Cardiac muscle cell (in vitro differentiated cells and primary cell): Measurements from ENCODE around the gene MAPK7. TPM values are rescaled to one million over a fixed set of nuclear protein-coding genes. Genes with fewer than 3 reads are reported as not detected.

Experiments used
- DNase-seq, 2 donors: peaks; one replicate each; pipeline versions ENCODE4 v3.0.0 to v3.0.0-alpha.2; 2010 to 2017; ENCODE audit warnings: low read depth in 1 of 2, low spot score in 1 of 2
- H3K27ac ChIP-seq: fragments of 200-600 bp; sonication (generic); 2 replicates; pipeline ENCODE4 v1.5.1; 2016
- H3K27me3 ChIP-seq: fragments of 200-600 bp; sonication (generic); 2 replicates; pipeline ENCODE4 v1.6.0; 2016; ENCODE audit warnings: control low read depth
- H3K36me3 ChIP-seq: fragments of 200-600 bp; sonication (generic); 2 replicates; pipeline ENCODE4 v1.5.1; 2016; ENCODE audit warnings: control low read depth
- H3K4me1 ChIP-seq: fragments of 200-600 bp; sonication (generic); 2 replicates; pipeline ENCODE4 v1.8.1; 2017; ENCODE audit warnings: low read depth, mild to moderate bottlenecking, mixed run types
- H3K4me3 ChIP-seq: fragments of 200-600 bp; sonication (generic); 2 replicates; pipeline ENCODE4 v1.5.1; 2016; ENCODE audit warnings: mild to moderate bottlenecking
- H3K9me3 ChIP-seq: fragments of 200-600 bp; sonication (generic); 2 replicates; pipeline ENCODE4 v1.5.1; 2017; ENCODE audit warnings: low read depth, mild to moderate bottlenecking, control low read depth
- CTCF ChIP-seq: IDR thresholded peaks from 2 replicates; pipeline ENCODE4 v1.5.1; 2012; ENCODE audit warnings: low read depth, mild to moderate bottlenecking, low read length
- polyA plus RNA-seq: library from polyadenylated mRNA; unstranded; fragments of >200 nt; fragmentation: Nextera tagmentation; extraction: Ambion mirVana; gene quantifications from 2 replicates; pipeline ENCODE4 v1.2.1, GENCODE V29; 2016
- total RNA-seq: library from RNA; depleted of rRNA; stranded (reverse); fragments of >200 nt; gene quantifications from 2 replicates; pipeline ENCODE4 v1.2.3, GENCODE V29; 2016

MAPK7 gene
- total and polyA plus RNA-seq, 2 experiments from 2014 or later = 27.1 to 33.0 TPM

DNA sequence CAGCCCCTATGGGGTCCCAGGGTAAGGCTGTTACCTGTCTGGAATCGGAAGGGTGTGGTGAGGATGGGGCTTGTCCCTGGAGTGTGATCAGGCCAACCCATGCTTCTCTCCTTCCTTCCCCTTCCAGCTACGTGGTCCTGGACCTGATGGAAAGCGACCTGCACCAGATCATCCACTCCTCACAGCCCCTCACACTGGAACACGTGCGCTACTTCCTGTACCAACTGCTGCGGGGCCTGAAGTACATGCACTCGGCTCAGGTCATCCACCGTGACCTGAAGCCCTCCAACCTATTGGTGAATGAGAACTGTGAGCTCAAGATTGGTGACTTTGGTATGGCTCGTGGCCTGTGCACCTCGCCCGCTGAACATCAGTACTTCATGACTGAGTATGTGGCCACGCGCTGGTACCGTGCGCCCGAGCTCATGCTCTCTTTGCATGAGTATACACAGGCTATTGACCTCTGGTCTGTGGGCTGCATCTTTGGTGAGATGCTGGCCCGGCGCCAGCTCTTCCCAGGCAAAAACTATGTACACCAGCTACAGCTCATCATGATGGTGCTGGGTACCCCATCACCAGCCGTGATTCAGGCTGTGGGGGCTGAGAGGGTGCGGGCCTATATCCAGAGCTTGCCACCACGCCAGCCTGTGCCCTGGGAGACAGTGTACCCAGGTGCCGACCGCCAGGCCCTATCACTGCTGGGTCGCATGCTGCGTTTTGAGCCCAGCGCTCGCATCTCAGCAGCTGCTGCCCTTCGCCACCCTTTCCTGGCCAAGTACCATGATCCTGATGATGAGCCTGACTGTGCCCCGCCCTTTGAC is 2.4 kb downstream of the MAPK7 start:
- no peak for TF ChIP-seq CTCF
- no peaks in the 10 kb centered on the region for H3K9me3 ChIP-seq
- no peak overlapping the region for H3K4me3 ChIP-seq
- H3K4me1 ChIP-seq = no peaks in the 10 kb centered on the region
- DNase-seq = no peak
- no peaks in the 10 kb centered on the region for H3K27me3 ChIP-seq
- no peak overlapping the region for H3K27ac ChIP-seq
- H3K36me3 ChIP-seq = peaks cover 33% of the 10 kb centered on the region

DNA sequence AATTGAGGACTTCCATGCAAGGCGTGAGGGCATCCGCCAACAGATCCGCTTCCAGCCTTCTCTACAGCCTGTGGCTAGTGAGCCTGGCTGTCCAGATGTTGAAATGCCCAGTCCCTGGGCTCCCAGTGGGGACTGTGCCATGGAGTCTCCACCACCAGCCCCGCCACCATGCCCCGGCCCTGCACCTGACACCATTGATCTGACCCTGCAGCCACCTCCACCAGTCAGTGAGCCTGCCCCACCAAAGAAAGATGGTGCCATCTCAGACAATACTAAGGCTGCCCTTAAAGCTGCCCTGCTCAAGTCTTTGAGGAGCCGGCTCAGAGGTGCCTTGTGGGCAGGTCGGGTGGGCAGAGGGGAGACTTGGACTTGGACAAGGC is 3.1 kb downstream of the MAPK7 start:
- Histone ChIP-seq H3K4me3 (no peak overlapping the region), H3K27ac (no peak overlapping the region), H3K27me3 (no peaks in the 10 kb centered on the region), H3K36me3 (peaks cover 34% of the 10 kb centered on the region), H3K9me3 (no peaks in the 10 kb centered on the region), H3K4me1 (no peaks in the 10 kb centered on the region)
- no peak for DNase-seq
- no peak for TF ChIP-seq CTCF

DNA sequence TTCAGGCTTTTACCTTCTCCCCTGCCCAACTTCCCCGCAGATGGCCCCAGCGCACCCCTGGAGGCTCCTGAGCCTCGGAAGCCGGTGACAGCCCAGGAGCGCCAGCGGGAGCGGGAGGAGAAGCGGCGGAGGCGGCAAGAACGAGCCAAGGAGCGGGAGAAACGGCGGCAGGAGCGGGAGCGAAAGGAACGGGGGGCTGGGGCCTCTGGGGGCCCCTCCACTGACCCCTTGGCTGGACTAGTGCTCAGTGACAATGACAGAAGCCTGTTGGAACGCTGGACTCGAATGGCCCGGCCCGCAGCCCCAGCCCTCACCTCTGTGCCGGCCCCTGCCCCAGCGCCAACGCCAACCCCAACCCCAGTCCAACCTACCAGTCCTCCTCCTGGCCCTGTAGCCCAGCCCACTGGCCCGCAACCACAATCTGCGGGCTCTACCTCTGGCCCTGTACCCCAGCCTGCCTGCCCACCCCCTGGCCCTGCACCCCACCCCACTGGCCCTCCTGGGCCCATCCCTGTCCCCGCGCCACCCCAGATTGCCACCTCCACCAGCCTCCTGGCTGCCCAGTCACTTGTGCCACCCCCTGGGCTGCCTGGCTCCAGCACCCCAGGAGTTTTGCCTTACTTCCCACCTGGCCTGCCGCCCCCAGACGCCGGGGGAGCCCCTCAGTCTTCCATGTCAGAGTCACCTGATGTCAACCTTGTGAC is 3.6 kb downstream of the MAPK7 start:
- no peak overlapping the region for H3K4me3 ChIP-seq
- no peak for TF ChIP-seq CTCF
- no peak for DNase-seq
- no peaks in the 10 kb centered on the region for H3K27me3 ChIP-seq
- H3K9me3 ChIP-seq = no peaks in the 10 kb centered on the region
- no peak overlapping the region for H3K27ac ChIP-seq
- H3K36me3 ChIP-seq = peaks cover 34% of the 10 kb centered on the region
- peaks cover 5% of the 10 kb centered on the region for H3K4me1 ChIP-seq

DNA sequence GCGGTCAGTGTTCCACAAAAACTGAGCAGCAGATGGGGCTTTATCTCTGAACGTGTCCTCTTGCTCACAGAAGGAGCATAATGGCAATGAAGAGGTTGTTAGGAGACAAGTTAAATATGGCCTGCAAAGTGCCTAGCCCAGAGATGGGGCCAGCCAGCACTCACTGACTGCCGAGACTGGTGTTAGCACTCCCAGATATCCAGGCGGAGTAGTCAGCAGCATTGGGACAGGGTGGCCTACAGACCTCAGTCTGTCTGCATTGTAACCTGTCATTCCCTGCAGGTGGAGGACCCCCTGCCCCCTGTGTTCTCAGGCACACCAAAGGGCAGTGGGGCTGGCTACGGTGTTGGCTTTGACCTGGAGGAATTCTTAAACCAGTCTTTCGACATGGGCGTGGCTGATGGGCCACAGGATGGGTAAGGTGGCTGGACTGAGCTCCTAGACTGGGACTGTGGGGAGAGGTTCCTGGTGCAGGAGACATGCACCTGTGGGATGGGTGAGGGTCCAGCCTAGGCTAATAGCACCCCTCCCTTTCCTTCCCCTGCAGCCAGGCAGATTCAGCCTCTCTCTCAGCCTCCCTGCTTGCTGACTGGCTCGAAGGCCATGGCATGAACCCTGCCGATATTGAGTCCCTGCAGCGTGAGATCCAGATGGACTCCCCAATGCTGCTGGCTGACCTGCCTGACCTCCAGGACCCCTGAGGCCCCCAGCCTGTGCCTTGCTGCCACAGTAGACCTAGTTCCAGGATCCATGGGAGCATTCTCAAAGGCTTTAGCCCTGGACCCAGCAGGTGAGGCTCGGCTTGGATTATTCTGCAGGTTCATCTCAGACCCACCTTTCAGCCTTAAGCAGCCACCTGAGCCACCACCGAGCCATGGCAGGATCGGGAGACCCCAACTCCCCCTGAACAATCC is 4.5 kb downstream of the MAPK7 start:
- H3K4me1 ChIP-seq = peaks cover 13% of the 10 kb centered on the region
- TF ChIP-seq CTCF = no peak
- H3K9me3 ChIP-seq = no peaks in the 10 kb centered on the region
- no peak overlapping the region for H3K27ac ChIP-seq
- no peak overlapping the region for H3K4me3 ChIP-seq
- peak in 1 of 2 donors; percentile 25 for DNase-seq
- peaks cover 34% of the 10 kb centered on the region for H3K36me3 ChIP-seq
- H3K27me3 ChIP-seq = no peaks in the 10 kb centered on the region

- peak overlapping the region; percentile 33 for H3K27ac ChIP-seq
- TF ChIP-seq CTCF = no peak
- no peaks in the 10 kb centered on the region for H3K9me3 ChIP-seq
- no peaks in the 10 kb centered on the region for H3K27me3 ChIP-seq
- H3K4me3 ChIP-seq = no peak overlapping the region
- H3K36me3 ChIP-seq = peaks cover 34% of the 10 kb centered on the region
- DNase-seq = peak in 1 of 2 donors; percentile 44
- H3K4me1 ChIP-seq = peaks cover 17% of the 10 kb centered on the region
Observed at GRCh38 chr17:19383681-19384470, 5.6 kb downstream of the MAPK7 start.
